ENCODE measurements around the gene SCAMP5.

SCAMP5 gene

DNA sequence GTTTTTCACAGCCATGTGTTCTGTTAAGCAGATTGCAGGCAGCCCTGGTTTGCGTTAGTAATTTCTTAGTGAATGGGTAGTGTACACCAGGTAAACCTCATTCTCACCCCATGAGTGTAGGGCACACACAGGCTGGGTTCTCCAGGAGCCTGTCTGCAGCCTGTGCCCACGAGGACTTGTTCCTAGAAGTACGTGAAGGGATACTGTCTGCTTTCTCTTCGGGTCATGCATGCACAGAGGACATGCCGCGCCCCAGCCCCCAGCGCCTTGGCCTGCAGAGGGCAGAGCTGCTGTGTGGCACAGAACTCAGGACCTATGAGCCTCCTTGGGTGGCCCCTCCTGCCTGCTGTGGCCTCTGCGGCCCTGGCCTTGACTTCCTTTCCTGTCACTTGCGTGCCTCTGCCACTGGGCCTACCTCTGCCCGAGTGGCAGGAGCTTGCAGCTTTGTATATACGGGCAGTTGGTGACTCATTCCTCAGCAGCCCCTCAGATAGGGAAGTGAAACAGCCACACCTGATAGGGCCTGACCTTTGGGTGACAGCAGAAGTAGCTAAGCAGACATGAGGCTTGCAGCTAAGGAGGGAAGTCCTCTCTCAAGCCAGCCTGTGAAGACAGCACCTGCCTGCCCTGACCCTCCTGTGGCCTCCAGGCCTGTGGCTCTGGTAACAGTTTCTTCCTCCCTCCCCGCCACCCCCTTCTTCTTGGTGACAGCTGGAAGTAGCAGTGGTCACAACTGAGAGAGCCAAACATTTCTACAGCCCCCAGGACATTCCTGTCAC is 47.6 kb downstream of the SCAMP5 start:
- H3K4me1 Mint-ChIP-seq (ENCODE audit: low read depth) = peaks cover 18% of the 10 kb centered on the region
- no peak overlapping the region for H3K4me3 Mint-ChIP-seq
- no peaks in the 10 kb centered on the region for H3K27me3 Mint-ChIP-seq
- H3K36me3 Mint-ChIP-seq = peaks cover 4% of the 10 kb centered on the region
- H3K9me3 Mint-ChIP-seq (ENCODE audit: low read depth) = no peaks in the 10 kb centered on the region
- no peak overlapping the region for H3K27ac Mint-ChIP-seq

DNA sequence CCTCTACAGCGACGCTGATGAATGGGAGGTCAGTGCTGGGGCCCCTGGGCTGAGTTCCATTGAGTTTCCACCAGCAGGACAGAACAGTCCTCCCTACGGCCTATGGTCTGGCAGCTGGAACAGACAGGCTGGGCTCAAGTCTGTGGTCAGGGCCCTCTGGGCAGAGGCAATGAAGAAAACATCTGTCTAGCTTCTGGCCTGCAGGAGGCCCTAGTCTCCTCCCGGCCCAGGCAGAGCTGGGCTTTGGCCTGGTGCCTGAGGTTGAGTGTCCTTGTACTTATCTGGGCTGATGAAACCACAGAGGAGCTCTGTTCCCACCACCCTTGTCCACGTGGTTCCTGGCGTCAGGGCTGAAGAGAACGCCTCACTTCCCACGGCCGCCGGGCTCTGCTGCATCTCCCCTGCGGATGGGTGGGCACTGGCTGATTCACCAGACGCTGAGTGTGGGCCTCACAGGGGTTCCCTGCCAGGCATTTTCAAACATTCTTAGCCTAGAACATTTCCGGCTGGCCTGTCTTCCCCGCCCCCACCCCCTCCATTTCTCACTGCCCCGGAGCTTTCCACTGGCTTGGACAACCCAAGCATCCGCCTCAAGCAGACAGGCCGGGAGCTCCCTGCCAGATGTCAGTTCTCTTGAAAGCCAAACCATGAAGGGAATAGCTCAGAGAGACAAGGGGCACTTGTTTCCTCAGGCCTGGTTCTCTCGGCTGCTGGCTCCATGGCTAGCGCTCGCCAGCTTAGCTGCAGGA is 48.3 kb downstream of the SCAMP5 start:
- H3K4me1 Mint-ChIP-seq (ENCODE audit: low read depth) = peaks cover 18% of the 10 kb centered on the region
- no peak overlapping the region for H3K27ac Mint-ChIP-seq
- no peaks in the 10 kb centered on the region for H3K27me3 Mint-ChIP-seq
- H3K4me3 Mint-ChIP-seq = no peak overlapping the region
- H3K36me3 Mint-ChIP-seq = peaks cover 4% of the 10 kb centered on the region
- no peaks in the 10 kb centered on the region for H3K9me3 Mint-ChIP-seq (ENCODE audit: low read depth)

DNA sequence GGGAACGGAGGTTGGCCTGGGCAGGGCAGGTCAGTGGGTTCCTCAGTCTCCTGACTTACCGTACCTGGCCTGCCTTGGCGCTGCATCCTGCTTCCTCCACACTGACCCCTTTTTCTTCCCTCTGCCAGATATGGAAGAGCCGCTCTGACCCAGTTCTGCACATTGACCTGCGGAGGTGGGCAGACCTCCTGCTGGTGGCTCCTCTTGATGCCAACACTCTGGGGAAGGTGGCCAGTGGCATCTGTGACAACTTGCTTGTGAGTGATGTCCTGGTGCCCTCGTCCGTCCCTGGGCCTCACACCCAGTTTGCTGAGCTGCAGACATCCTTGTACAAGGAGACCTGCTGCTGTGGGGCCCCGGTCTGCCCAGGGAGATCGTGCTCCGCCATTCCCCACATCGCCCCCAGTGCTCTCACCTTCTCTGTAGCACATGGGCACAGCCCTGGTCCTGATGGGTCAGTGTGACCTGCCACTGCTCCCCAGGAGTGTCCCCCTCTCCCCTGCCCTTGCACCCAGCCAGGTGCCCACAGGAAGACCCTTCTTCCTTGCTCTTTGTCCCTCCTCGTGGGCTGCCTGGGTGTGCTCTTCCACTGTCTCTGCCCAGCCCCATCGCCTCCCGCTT is 49.0 kb downstream of the SCAMP5 start:
- Mint-ChIP-seq H3K36me3 (peaks cover 4% of the 10 kb centered on the region), H3K4me1 (ENCODE audit: low read depth) (peaks cover 18% of the 10 kb centered on the region), H3K9me3 (ENCODE audit: low read depth) (no peaks in the 10 kb centered on the region), H3K4me3 (no peak overlapping the region), H3K27ac (no peak overlapping the region), H3K27me3 (no peaks in the 10 kb centered on the region)

DNA sequence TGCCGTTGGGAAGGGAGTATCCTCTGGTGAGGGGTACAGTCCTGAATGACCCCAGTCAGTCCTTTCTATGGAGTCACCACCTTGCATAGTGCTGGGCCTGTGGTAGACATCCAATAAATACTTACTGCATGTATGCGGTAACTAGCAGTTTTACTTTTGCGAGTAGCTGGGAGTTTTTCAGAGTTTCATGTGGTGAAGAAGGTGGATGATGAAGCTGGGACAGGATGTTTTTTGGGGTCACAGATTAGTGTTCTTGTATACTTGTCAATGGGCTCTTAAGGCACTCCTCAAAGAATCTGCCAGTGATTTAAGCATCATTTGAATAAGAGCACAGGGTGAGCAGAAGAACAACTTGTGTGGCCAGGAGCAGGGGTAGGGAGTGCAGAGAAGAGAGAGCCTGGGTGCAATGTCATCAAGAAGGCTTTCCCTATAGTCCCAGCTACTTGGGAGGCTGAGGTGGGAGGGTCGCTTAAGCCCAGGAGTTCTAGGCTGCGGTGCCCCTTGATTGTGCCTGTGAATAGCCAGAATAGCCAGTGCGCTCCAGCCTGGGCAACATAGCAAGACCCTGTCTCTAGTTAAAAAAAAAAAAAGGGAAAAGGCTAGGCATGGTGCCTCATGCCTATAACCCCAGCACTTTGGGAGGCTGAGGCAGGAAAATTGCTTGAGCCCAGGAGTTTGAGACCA is 50.1 kb downstream of the SCAMP5 start:
- Mint-ChIP-seq H3K27ac (no peak overlapping the region), H3K4me3 (no peak overlapping the region), H3K4me1 (ENCODE audit: low read depth) (peaks cover 16% of the 10 kb centered on the region), H3K36me3 (peaks cover 4% of the 10 kb centered on the region), H3K9me3 (ENCODE audit: low read depth) (no peaks in the 10 kb centered on the region), H3K27me3 (no peaks in the 10 kb centered on the region)

DNA sequence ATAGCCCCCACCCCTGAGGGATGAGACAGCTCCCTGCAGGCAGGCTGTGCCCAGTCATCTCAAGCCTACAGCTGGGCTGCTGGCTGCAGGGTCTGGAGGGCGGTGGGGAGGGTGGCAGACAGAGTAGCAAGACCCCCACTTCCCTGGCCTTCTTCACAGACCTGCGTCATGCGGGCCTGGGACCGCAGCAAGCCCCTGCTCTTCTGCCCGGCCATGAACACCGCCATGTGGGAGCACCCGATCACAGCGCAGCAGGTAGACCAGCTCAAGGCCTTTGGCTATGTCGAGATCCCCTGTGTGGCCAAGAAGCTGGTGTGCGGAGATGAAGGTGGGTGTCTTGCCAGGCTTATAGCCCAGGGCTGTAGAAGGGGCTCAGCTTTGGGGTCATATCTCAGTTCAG is 53.0 kb downstream of the SCAMP5 start:
- H3K27ac Mint-ChIP-seq = no peak overlapping the region
- H3K9me3 Mint-ChIP-seq (ENCODE audit: low read depth) = no peaks in the 10 kb centered on the region
- H3K4me1 Mint-ChIP-seq (ENCODE audit: low read depth) = peaks cover 8% of the 10 kb centered on the region
- peaks cover 4% of the 10 kb centered on the region for H3K36me3 Mint-ChIP-seq
- no peaks in the 10 kb centered on the region for H3K27me3 Mint-ChIP-seq
- H3K4me3 Mint-ChIP-seq = no peak overlapping the region

DNA sequence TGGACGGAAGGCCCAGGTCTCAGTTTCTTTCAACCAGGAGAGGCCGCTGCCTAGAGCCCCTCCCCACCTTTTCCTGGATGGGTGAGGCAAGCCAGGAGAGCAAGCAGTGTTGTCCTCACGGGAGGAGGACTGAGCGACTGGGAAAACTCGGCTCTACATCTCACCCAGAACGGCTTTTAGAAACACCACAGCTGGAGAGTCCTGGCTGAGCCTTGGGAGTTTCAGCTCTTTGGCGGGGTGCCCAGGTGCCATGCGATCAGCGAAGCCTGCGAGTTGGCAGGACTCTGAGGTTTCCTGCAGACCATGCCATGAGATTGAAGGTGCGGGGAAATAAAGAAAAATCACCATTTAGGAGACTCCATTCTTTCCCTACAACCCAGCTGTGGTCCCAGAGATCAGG is 54.0 kb downstream of the SCAMP5 start:
- H3K4me3 Mint-ChIP-seq = no peak overlapping the region
- no peak overlapping the region for H3K27ac Mint-ChIP-seq
- no peaks in the 10 kb centered on the region for H3K27me3 Mint-ChIP-seq
- H3K9me3 Mint-ChIP-seq (ENCODE audit: low read depth) = no peaks in the 10 kb centered on the region
- H3K4me1 Mint-ChIP-seq (ENCODE audit: low read depth) = peaks cover 8% of the 10 kb centered on the region
- peaks cover 4% of the 10 kb centered on the region for H3K36me3 Mint-ChIP-seq

DNA sequence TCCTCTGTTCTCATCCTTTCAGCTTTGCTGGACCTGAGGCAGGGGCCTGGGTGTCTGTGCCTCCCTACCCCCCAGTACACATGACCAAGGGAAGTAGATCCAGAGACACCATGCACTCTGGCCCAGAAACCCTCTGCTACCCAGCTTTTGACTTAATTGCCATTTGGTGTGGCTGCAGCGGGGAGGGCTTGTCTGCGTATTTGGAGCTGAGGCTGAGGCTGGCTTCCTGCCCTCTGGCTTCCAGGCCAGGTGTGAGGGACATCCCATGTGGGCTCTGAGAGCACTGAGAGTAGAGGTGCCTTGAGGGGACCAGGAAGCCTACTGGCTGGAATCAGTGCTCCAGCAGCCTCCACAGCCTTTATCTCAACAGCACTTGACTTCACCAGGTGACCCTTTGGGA is 54.9 kb downstream of the SCAMP5 start:
- Mint-ChIP-seq H3K4me1 (ENCODE audit: low read depth) (peaks cover 5% of the 10 kb centered on the region), H3K9me3 (ENCODE audit: low read depth) (no peaks in the 10 kb centered on the region), H3K27me3 (no peaks in the 10 kb centered on the region), H3K27ac (no peak overlapping the region), H3K36me3 (no peaks in the 10 kb centered on the region), H3K4me3 (no peak overlapping the region)

DNA sequence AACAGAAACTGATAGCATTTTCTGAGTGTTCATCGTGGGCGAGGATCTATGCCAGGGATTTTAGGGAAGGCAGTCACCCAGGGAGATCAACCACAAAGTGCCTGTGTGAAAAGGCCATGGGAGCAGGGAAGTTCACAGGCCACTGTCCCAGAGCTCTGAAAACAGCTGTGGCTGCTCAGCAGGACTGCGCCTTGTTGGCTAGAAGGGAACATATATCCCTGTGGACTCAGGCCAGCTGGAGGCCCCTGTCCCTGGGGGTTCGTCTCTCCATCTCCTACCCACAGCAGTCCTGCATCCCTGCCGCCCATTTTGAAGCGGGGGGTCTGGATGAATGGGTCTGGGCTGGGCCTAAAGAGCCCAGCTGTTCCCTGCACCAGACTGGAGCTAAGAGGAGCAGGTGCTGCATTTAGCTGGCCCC is 55.8 kb downstream of the SCAMP5 start:
- no peak overlapping the region for H3K27ac Mint-ChIP-seq
- H3K36me3 Mint-ChIP-seq = peaks cover 2% of the 10 kb centered on the region
- H3K27me3 Mint-ChIP-seq = no peaks in the 10 kb centered on the region
- H3K9me3 Mint-ChIP-seq (ENCODE audit: low read depth) = no peaks in the 10 kb centered on the region
- no peak overlapping the region for H3K4me3 Mint-ChIP-seq
- H3K4me1 Mint-ChIP-seq (ENCODE audit: low read depth) = peaks cover 3% of the 10 kb centered on the region

DNA sequence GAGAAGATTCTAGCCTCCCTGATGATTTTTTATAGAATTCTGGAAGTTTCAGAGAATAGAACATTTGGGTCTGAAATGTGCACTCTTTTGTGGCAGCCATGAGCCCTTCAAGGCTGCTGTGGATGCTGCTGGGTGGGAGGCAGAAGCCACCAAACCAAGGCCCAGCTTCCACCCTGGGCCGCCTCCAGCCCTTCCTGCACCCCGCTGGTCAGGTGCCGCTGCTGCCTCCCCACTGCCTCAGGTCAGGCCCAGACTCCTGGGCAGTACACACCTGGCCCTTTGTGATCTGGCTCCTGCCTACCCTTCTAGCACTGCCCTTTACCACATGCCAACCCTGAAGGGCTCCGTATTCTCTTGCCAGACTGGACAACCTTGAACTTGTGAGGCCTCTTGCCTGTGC is 56.3 kb downstream of the SCAMP5 start:
- peaks cover 2% of the 10 kb centered on the region for H3K36me3 Mint-ChIP-seq
- H3K4me1 Mint-ChIP-seq (ENCODE audit: low read depth) = peaks cover 2% of the 10 kb centered on the region
- H3K27me3 Mint-ChIP-seq = no peaks in the 10 kb centered on the region
- no peak overlapping the region for H3K27ac Mint-ChIP-seq
- H3K9me3 Mint-ChIP-seq (ENCODE audit: low read depth) = no peaks in the 10 kb centered on the region
- H3K4me3 Mint-ChIP-seq = no peak overlapping the region

DNA sequence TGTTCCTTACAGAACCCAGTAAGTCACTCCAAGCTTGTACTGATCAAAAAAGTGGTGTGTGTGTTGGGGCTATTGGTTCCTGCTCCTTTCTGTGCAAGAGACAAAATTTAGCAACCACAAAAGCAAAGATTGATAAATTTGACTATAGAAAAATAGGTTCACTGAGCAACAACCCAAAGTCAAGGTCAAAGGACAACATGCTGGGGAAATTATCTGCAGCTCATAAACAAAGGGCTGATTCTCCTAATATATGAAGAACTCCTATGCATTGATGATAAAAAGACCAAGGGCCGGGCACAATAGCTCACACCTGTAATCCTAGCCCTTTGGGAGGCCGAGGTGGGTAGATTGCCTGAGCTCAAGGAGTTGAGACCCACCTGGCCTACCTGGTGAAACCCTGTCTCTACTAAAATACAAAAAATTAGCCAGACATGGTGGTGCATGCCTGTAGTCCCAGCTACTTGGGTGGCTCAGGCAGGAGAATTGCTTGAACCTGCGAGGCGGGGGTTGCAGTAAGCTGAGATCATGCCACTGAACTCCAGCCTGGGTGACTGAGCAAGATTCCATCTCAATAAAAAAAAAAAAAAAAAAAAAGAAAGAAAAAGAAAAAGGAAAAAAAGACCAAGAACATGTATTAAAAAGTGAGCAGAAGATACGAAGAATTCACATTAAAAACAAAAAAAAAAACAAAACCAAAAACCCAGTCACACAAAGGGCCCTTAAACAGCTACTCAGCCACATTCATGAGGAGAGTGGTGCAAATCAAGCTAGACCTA is 57.8 kb downstream of the SCAMP5 start:
- Mint-ChIP-seq H3K4me3 (no peak overlapping the region), H3K9me3 (ENCODE audit: low read depth) (no peaks in the 10 kb centered on the region), H3K4me1 (ENCODE audit: low read depth) (no peaks in the 10 kb centered on the region), H3K27ac (no peak overlapping the region), H3K27me3 (no peaks in the 10 kb centered on the region), H3K36me3 (peaks cover 2% of the 10 kb centered on the region)

DNA sequence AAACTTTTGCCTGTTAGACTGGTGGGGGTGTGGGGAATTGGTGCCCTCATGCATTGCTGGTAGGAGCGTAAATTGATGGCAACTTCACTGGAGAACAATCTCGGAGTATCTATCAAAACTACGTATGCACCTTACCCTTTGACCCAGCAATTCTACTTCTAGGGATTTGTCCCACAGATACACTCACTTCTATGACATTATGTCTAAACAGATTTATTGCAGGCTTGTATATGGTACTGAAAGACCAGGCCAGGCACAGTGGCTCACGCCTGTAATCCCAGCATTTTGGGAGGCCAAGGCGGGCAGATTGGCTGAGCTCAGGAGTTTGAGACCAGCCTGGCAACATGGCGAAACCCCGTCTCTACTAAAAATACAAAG is 58.4 kb downstream of the SCAMP5 start:
- H3K27ac Mint-ChIP-seq = no peak overlapping the region
- H3K9me3 Mint-ChIP-seq (ENCODE audit: low read depth) = no peaks in the 10 kb centered on the region
- no peaks in the 10 kb centered on the region for H3K4me1 Mint-ChIP-seq (ENCODE audit: low read depth)
- no peaks in the 10 kb centered on the region for H3K27me3 Mint-ChIP-seq
- H3K4me3 Mint-ChIP-seq = no peak overlapping the region
- H3K36me3 Mint-ChIP-seq = peaks cover 2% of the 10 kb centered on the region

DNA sequence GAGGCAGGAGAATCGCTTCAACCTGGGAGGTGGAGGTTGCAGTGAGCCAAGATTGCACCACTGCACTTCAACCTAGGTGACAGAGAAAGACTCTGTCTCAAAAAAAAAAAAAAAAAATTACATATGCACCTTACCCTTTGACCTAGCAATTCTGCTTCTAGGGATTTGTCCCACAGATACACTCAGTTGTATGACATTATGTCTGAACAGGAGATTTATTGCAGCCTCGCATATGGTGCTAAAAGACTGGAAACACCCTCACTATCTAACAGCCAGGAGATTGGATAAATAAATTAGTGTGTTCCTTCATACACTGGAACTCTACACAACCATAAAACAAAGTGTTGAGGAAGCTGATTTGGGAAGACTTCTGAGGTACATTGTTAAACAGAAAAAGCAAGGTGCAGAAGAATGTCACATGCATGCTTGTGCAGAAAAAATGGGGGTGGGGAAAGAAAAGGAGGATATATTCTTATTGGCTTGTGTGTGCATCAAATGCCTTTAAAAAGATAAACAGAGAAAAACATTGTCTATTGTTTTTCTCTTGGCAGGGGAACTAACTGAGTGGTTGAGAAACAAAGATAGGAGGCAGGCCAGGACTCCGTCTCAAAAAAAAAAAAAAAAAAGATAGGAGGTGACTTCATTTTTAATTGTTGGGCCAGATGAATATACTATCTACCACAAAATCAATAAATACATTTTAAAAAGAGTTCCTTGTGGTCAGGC is 59.0 kb downstream of the SCAMP5 start:
- no peak overlapping the region for H3K4me3 Mint-ChIP-seq
- peaks cover 2% of the 10 kb centered on the region for H3K36me3 Mint-ChIP-seq
- H3K27me3 Mint-ChIP-seq = no peaks in the 10 kb centered on the region
- H3K27ac Mint-ChIP-seq = no peak overlapping the region
- no peaks in the 10 kb centered on the region for H3K9me3 Mint-ChIP-seq (ENCODE audit: low read depth)
- H3K4me1 Mint-ChIP-seq (ENCODE audit: low read depth) = no peaks in the 10 kb centered on the region

DNA sequence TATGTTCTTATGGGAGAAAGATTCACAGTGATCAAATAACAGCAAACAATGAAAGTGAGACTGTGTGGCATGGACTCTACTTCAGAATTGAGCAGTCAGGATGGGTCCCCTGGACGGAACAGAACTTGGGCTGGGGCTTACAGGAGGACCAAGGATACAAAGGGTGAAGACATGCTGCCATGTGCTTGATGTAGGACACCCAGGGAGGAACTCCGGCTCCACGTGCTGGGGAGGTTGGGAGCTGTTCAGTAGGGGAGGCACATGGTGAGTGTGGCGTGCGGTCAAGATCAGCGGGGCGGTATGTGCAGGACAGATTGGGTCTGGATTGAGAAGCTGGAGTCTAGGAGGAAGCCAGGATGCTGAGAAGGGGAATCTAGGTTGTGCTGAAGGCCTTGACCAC is 60.7 kb downstream of the SCAMP5 start:
- no peak overlapping the region for H3K27ac Mint-ChIP-seq
- peaks cover 2% of the 10 kb centered on the region for H3K36me3 Mint-ChIP-seq
- H3K27me3 Mint-ChIP-seq = no peaks in the 10 kb centered on the region
- no peaks in the 10 kb centered on the region for H3K4me1 Mint-ChIP-seq (ENCODE audit: low read depth)
- no peaks in the 10 kb centered on the region for H3K9me3 Mint-ChIP-seq (ENCODE audit: low read depth)
- no peak overlapping the region for H3K4me3 Mint-ChIP-seq

Measured in activated naive CD8-positive, alpha-beta T cell (primary cell).